CD8-positive, alpha-beta memory T cell (primary cell): Measurements from ENCODE around the gene SGMS1. TPM values are rescaled to one million over a fixed set of nuclear protein-coding genes. Genes with fewer than 3 reads are reported as not detected.
A peak's percentile ranks its signal among the peaks of the same experiment; 100 is the strongest.

Experiments
- CTCF ChIA-PET: fragments of 350-600 bp; sonication (Branson Sonifier 250); formaldehyde crosslinking; loops from one replicate; lab custom pipeline; 2021; ENCODE audit warnings: antibody characterized with exemption; lab: Charles Lee
- POLR2A ChIA-PET: fragments of 350-600 bp; sonication (Branson Sonifier 250); formaldehyde crosslinking; loops from one replicate; lab custom pipeline; 2021; ENCODE audit warnings: antibody characterized with exemption; lab: Charles Lee
- DNase-seq, 5 donors: peaks; one replicate each; pipeline versions ENCODE4 v3.0.0 to v3.0.0-alpha.2; 2020 to 2022; ENCODE audit warnings: mixed read lengths in 1 of 5
- H3K27ac ChIP-seq: one replicate; pipeline ENCODE4 v1.7.0; 2013; ENCODE audit warnings: low read depth, mild to moderate bottlenecking, low read length, moderate library complexity
- H3K27me3 ChIP-seq: 2 replicates; pipeline ENCODE4 v1.7.0; 2013; ENCODE audit warnings: low read length, mild to moderate bottlenecking; ENCODE audit not compliant: insufficient read depth, poor library complexity, severe bottlenecking
- H3K36me3 ChIP-seq: 2 replicates; pipeline ENCODE4 v1.7.0; 2013; ENCODE audit warnings: mild to moderate bottlenecking, low read length, moderate library complexity; ENCODE audit not compliant: insufficient read depth
- H3K4me1 ChIP-seq: 2 replicates; pipeline ENCODE4 v1.7.0; 2013; ENCODE audit warnings: mild to moderate bottlenecking, low read length, moderate library complexity; ENCODE audit not compliant: insufficient read depth
- H3K4me3 ChIP-seq: 2 replicates; pipeline ENCODE4 v1.7.0; 2013; ENCODE audit warnings: mild to moderate bottlenecking, low read length
- H3K9me3 ChIP-seq: 2 replicates; pipeline ENCODE4 v1.7.0; 2013; ENCODE audit warnings: mild to moderate bottlenecking, low read length
- H3K27ac Mint-ChIP-seq, 8 donors: one replicate each; pipeline ENCODE4 v1.8.0; 2020 to 2021; ENCODE audit warnings: mixed read lengths in 8 of 8, mild to moderate bottlenecking in 6 of 8, inconsistent platforms in 3 of 8, moderate library complexity in 3 of 8
- H3K27me3 Mint-ChIP-seq, 2 donors: one replicate each; pipeline ENCODE4 v1.8.0; 2020 to 2021; ENCODE audit warnings: mixed read lengths in 2 of 2, mild to moderate bottlenecking in 1 of 2, moderate library complexity in 1 of 2
- H3K36me3 Mint-ChIP-seq, 3 donors: one replicate each; pipeline ENCODE4 v1.8.0; 2020 to 2021; ENCODE audit warnings: mixed read lengths in 3 of 3, inconsistent platforms in 1 of 3, mild to moderate bottlenecking in 1 of 3
- H3K4me1 Mint-ChIP-seq, 3 donors: one replicate each; pipeline ENCODE4 v1.8.0; 2020 to 2021; ENCODE audit warnings: mixed read lengths in 3 of 3, inconsistent platforms in 1 of 3, mild to moderate bottlenecking in 1 of 3
- H3K4me3 Mint-ChIP-seq, 7 donors: one replicate each; pipeline ENCODE4 v1.8.0; 2020 to 2021; ENCODE audit warnings: mixed read lengths in 7 of 7, mild to moderate bottlenecking in 6 of 7, moderate library complexity in 4 of 7, inconsistent platforms in 2 of 7
- H3K9me3 Mint-ChIP-seq, 5 donors: one replicate each; pipeline ENCODE4 v1.8.0; 2020 to 2022; ENCODE audit warnings: mixed read lengths in 5 of 5, mild to moderate bottlenecking in 3 of 5, moderate library complexity in 2 of 5, inconsistent platforms in 1 of 5
- polyA plus RNA-seq: library from polyadenylated mRNA; unstranded; fragments of 300-500 nt; fragmentation: Illumina TruSeq; gene quantifications from one replicate; pipeline ENCODE4 v1.2.3, GENCODE V29; 2021
- total RNA-seq, 2 experiments: library from RNA; stranded (reverse); gene quantifications; one replicate each; pipeline ENCODE4 v1.2.3, GENCODE V29; 2021

SGMS1 gene
- total and polyA plus RNA-seq, 3 experiments from 2014 or later = 11.3 to 14.5 (median 13.5) TPM

- no peak for DNase-seq
- no peak overlapping the region for H3K4me3 ChIP-seq
- no peaks in the 10 kb centered on the region for H3K36me3 ChIP-seq
- no peaks in the 10 kb centered on the region for H3K9me3 ChIP-seq
- H3K4me1 ChIP-seq = no peaks in the 10 kb centered on the region
- Mint-ChIP-seq H3K27ac (no peak overlapping the region), H3K9me3 (no peaks in the 10 kb centered on the region), H3K4me3 (no peak overlapping the region), H3K4me1 (peaks cover 6 to 48% (median 21%) of the 10 kb centered on the region in 3 donors), H3K27me3 (peaks cover 0 to 2% of the 10 kb centered on the region in 2 donors), H3K36me3 (peaks cover 12 to 46% (median 23%) of the 10 kb centered on the region in 3 donors)
- peak overlapping the region; percentile 73 for H3K27ac ChIP-seq
- CTCF ChIA-PET = no interaction called here
- POLR2A ChIA-PET = no interaction called here
- H3K27me3 ChIP-seq = no peaks in the 10 kb centered on the region
Measured at GRCh38 chr10:50324680-50325393, 298.9 kb downstream of the SGMS1 start.

GRCh38 chr10:50324046-50324445 lies 299.7 kb downstream of the SGMS1 start:
- Mint-ChIP-seq H3K4me1 (peaks cover 8 to 53% (median 21%) of the 10 kb centered on the region in 3 donors), H3K9me3 (no peaks in the 10 kb centered on the region), H3K36me3 (peaks cover 12 to 50% (median 26%) of the 10 kb centered on the region in 3 donors), H3K4me3 (no peak overlapping the region), H3K27me3 (peaks cover 0 to 2% of the 10 kb centered on the region in 2 donors), H3K27ac (no peak overlapping the region)
- CTCF ChIA-PET = no interaction called here
- Histone ChIP-seq H3K4me3 (no peak overlapping the region), H3K9me3 (no peaks in the 10 kb centered on the region), H3K4me1 (no peaks in the 10 kb centered on the region), H3K27me3 (no peaks in the 10 kb centered on the region), H3K36me3 (no peaks in the 10 kb centered on the region), H3K27ac (peak overlapping the region; percentile 73)
- DNase-seq = no peak
- POLR2A ChIA-PET = no interaction called here

- H3K4me1 Mint-ChIP-seq = peaks cover 8 to 63% (median 24%) of the 10 kb centered on the region in 3 donors
- H3K4me3 ChIP-seq = no peak overlapping the region
- no peaks in the 10 kb centered on the region for H3K9me3 ChIP-seq
- no peaks in the 10 kb centered on the region for H3K4me1 ChIP-seq
- CTCF ChIA-PET = no interaction called here
- H3K27me3 Mint-ChIP-seq = peaks cover 0 to 2% of the 10 kb centered on the region in 2 donors
- no peaks in the 10 kb centered on the region for H3K27me3 ChIP-seq
- no peaks in the 10 kb centered on the region for H3K36me3 ChIP-seq
- H3K9me3 Mint-ChIP-seq = no peaks in the 10 kb centered on the region
- H3K27ac Mint-ChIP-seq = no peak overlapping the region
- POLR2A ChIA-PET = no interaction called here
- no peak overlapping the region for H3K27ac ChIP-seq
- no peak overlapping the region for H3K4me3 Mint-ChIP-seq
- DNase-seq = no peak
- peaks cover 12 to 50% (median 24%) of the 10 kb centered on the region in 3 donors for H3K36me3 Mint-ChIP-seq
Measured at GRCh38 chr10:50322077-50322476, 301.7 kb downstream of the SGMS1 start.

GRCh38 chr10:50318129-50318528 lies 305.6 kb downstream of the SGMS1 start:
- ChIA-PET CTCF (no interaction called here), POLR2A (no interaction called here)
- peaks cover 11 to 66% (median 34%) of the 10 kb centered on the region in 3 donors for H3K4me1 Mint-ChIP-seq
- H3K36me3 ChIP-seq = no peaks in the 10 kb centered on the region
- H3K27me3 ChIP-seq = no peaks in the 10 kb centered on the region
- H3K27me3 Mint-ChIP-seq = peaks cover 0 to 2% of the 10 kb centered on the region in 2 donors
- no peak overlapping the region for H3K4me3 ChIP-seq
- H3K4me1 ChIP-seq = peaks cover 3% of the 10 kb centered on the region
- H3K4me3 Mint-ChIP-seq = no peak overlapping the region
- H3K9me3 Mint-ChIP-seq = no peaks in the 10 kb centered on the region
- no peaks in the 10 kb centered on the region for H3K9me3 ChIP-seq
- H3K36me3 Mint-ChIP-seq = peaks cover 10 to 42% (median 17%) of the 10 kb centered on the region in 3 donors
- no peak overlapping the region for H3K27ac Mint-ChIP-seq
- no peak overlapping the region for H3K27ac ChIP-seq
- DNase-seq = no peak

- ChIA-PET POLR2A (interaction anchor here (0.6 kb wide), 1 partner anchor 405 kb away, joined by 3 read pairs; no protein-coding TSS in a partner anchor), CTCF (no interaction called here)
- no peaks in the 10 kb centered on the region for H3K36me3 ChIP-seq
- H3K4me3 ChIP-seq = no peak overlapping the region
- peak overlapping the region in 2 of 8 donors; percentile 31 to 45 for H3K27ac Mint-ChIP-seq
- peaks cover 0 to 2% of the 10 kb centered on the region in 2 donors for H3K27me3 Mint-ChIP-seq
- peaks cover 0 to 3% (median 0%) of the 10 kb centered on the region in 5 donors for H3K9me3 Mint-ChIP-seq
- H3K4me3 Mint-ChIP-seq = no peak overlapping the region
- peaks cover 16 to 46% (median 23%) of the 10 kb centered on the region in 3 donors for H3K36me3 Mint-ChIP-seq
- H3K4me1 ChIP-seq = peaks cover 3% of the 10 kb centered on the region
- H3K27me3 ChIP-seq = no peaks in the 10 kb centered on the region
- no peak overlapping the region for H3K27ac ChIP-seq
- H3K4me1 Mint-ChIP-seq = peaks cover 11 to 61% (median 31%) of the 10 kb centered on the region in 3 donors
- DNase-seq = no peak
- no peaks in the 10 kb centered on the region for H3K9me3 ChIP-seq
Measured at GRCh38 chr10:50316695-50317648, 306.8 kb downstream of the SGMS1 start.

- peaks cover 3% of the 10 kb centered on the region for H3K4me1 ChIP-seq
- no peaks in the 10 kb centered on the region for H3K27me3 Mint-ChIP-seq
- CTCF ChIA-PET = interaction anchor here (1.2 kb wide), 1 partner anchor 306 kb away, joined by 3 read pairs; no protein-coding TSS in a partner anchor
- H3K9me3 Mint-ChIP-seq = peaks cover 0 to 3% (median 0%) of the 10 kb centered on the region in 5 donors
- no peak for DNase-seq
- H3K4me3 Mint-ChIP-seq = no peak overlapping the region
- H3K4me1 Mint-ChIP-seq = peaks cover 9 to 53% (median 30%) of the 10 kb centered on the region in 3 donors
- POLR2A ChIA-PET = no interaction called here
- H3K36me3 ChIP-seq = peaks cover under 1% of the 10 kb centered on the region
- no peaks in the 10 kb centered on the region for H3K9me3 ChIP-seq
- H3K4me3 ChIP-seq = no peak overlapping the region
- H3K36me3 Mint-ChIP-seq = peaks cover 16 to 45% (median 21%) of the 10 kb centered on the region in 3 donors
- H3K27me3 ChIP-seq = no peaks in the 10 kb centered on the region
- no peak overlapping the region for H3K27ac Mint-ChIP-seq
- peak overlapping the region; percentile 10 for H3K27ac ChIP-seq
Measured at GRCh38 chr10:50316174-50316573, 307.6 kb downstream of the SGMS1 start.

- ChIA-PET POLR2A (no interaction called here), CTCF (interaction anchor here (1.2 kb wide), 1 partner anchor 307 kb away, joined by 3 read pairs; no protein-coding TSS in a partner anchor)
- H3K27ac Mint-ChIP-seq = peak overlapping the region in 2 of 8 donors; percentile 32 to 64
- peaks cover 9 to 48% (median 27%) of the 10 kb centered on the region in 3 donors for H3K4me1 Mint-ChIP-seq
- H3K4me3 ChIP-seq = no peak overlapping the region
- peaks cover 0 to 3% (median 0%) of the 10 kb centered on the region in 5 donors for H3K9me3 Mint-ChIP-seq
- peak overlapping the region; percentile 5 for H3K27ac ChIP-seq
- H3K36me3 ChIP-seq = peaks cover 8% of the 10 kb centered on the region
- H3K27me3 ChIP-seq = no peaks in the 10 kb centered on the region
- peaks cover 3% of the 10 kb centered on the region for H3K4me1 ChIP-seq
- H3K4me3 Mint-ChIP-seq = no peak overlapping the region
- H3K27me3 Mint-ChIP-seq = no peaks in the 10 kb centered on the region
- no peaks in the 10 kb centered on the region for H3K9me3 ChIP-seq
- DNase-seq = no peak
- peaks cover 17 to 49% (median 24%) of the 10 kb centered on the region in 3 donors for H3K36me3 Mint-ChIP-seq
Measured at GRCh38 chr10:50315424-50315823, 308.3 kb downstream of the SGMS1 start.
